Activated CD4-positive, CD25-positive, alpha-beta regulatory T cell treated with anti-CD3 and anti-CD28 coated beads, Interleukin-2, amount 50 U/mL, for 24 hours (primary cell): ENCODE results near the gene EFCC1.

ENCODE experiments used
- ATAC-seq, 2 donors: fragments of 150-1000 bp; cut with Tn5 transposase; one replicate each; pipeline ENCODE4 v1.10.0; 2021; ENCODE audit warnings: mild to moderate bottlenecking in 1 of 2, moderate library complexity in 1 of 2

EFCC1 gene

GRCh38 chr3:129033633-129034321 is 32.7 kb downstream of the EFCC1 start:
- no peak for ATAC-seq

- no peak for ATAC-seq
Measured at GRCh38 chr3:129034642-129035041, 33.5 kb downstream of the EFCC1 start.

- no peak for ATAC-seq
Measured at GRCh38 chr3:129035360-129036221, 34.5 kb downstream of the EFCC1 start.

GRCh38 chr3:129036222-129037092 is 35.4 kb downstream of the EFCC1 start:
- ATAC-seq: no peak

- no peak for ATAC-seq
Measured at GRCh38 chr3:129037093-129037419, 36.0 kb downstream of the EFCC1 start.

GRCh38 chr3:129038121-129038855 is 37.2 kb downstream of the EFCC1 start:
- ATAC-seq: no peak

- ATAC-seq: no peak
Measured at GRCh38 chr3:129039271-129040038, 38.4 kb downstream of the EFCC1 start.

GRCh38 chr3:129040039-129040336 is 38.9 kb downstream of the EFCC1 start:
- no peak for ATAC-seq

- no peak for ATAC-seq
Measured at GRCh38 chr3:129040579-129041300, 39.6 kb downstream of the EFCC1 start.

- peak; percentile 79 to 80 for ATAC-seq
Measured at GRCh38 chr3:129045675-129046036, 44.6 kb downstream of the EFCC1 start.

GRCh38 chr3:129046037-129046731 is 45.1 kb downstream of the EFCC1 start:
- ATAC-seq: peak; percentile 49 to 50

- no peak for ATAC-seq
Measured at GRCh38 chr3:129046732-129047552, 45.8 kb downstream of the EFCC1 start.

GRCh38 chr3:129047553-129047839 is 46.4 kb downstream of the EFCC1 start:
- ATAC-seq: no peak

- no peak for ATAC-seq
Measured at GRCh38 chr3:129050556-129051295, 49.6 kb downstream of the EFCC1 start.

GRCh38 chr3:129051871-129052340 is 50.8 kb downstream of the EFCC1 start:
- no peak for ATAC-seq

- no peak for ATAC-seq
Measured at GRCh38 chr3:129052675-129053074, 51.6 kb downstream of the EFCC1 start.

GRCh38 chr3:129054605-129055104 is 53.6 kb downstream of the EFCC1 start:
- no peak for ATAC-seq

GRCh38 chr3:129056451-129057173 is 55.5 kb downstream of the EFCC1 start:
- ATAC-seq: no peak
